Right lobe of liver (tissue), 4 donors: ENCODE measurements around the gene RAB4B.

Experiments used
- CTCF ChIP-seq, 4 donors: fragments of 200-600 bp in 3 of 4; fragments of 450-650 bp in 1 of 4; IDR thresholded peaks; one replicate each; pipeline versions ENCODE4 v1.5.1 to v1.8.0; 2016 to 2022; ENCODE audit warnings: antibody characterized with exemption in 4 of 4, mild to moderate bottlenecking in 2 of 4
- POLR2A ChIP-seq: fragments of 450-650 bp; IDR thresholded peaks from one replicate; pipeline ENCODE4 v1.6.1; 2017; ENCODE audit warnings: antibody characterized with exemption, mild to moderate bottlenecking
- donor health status: DM: no; HTN: no; CAD: no.
- donor health status: DM: no; HTN: no; CAD: no.
- donor health status: DM: no; HTN: yes; CAD: no.

- TF ChIP-seq POLR2A: peak; percentile 59
- no peak for TF ChIP-seq CTCF (IDR thresholded peaks at IDR 0.05)
Measured at GRCh38 chr19:40750058-40750873, 27.8 kb upstream of the RAB4B start, which contains the start of gene ACTMAP.
